GM12878 (cell line): Measurements from ENCODE around the gene ATP2B1. TPM values are rescaled to one million over a fixed set of nuclear protein-coding genes. Genes with fewer than 3 reads are reported as not detected.

Source experiments
- ATAC-seq: fragments of 200-7000 bp; cut with Tn5 transposase; 3 replicates; pipeline ENCODE4 v1.9.1; 2020; ENCODE audit warnings: mild to moderate bottlenecking, moderate library complexity
- BruUV-seq: library from RNA; stranded (reverse); fragments of 400-500 nt; replicated peaks from 2 replicates; lab custom pipeline; 2021; lab: Mats Ljungman, UMichigan
- CTCF ChIA-PET: fragments of 300-600 bp; sonication (Branson Sonifier 250); formaldehyde crosslinking; extraction: SDS; loops from one replicate; lab custom pipeline; 2021; ENCODE audit warnings: inconsistent platforms; lab: Yijun Ruan, JAX
- POLR2A ChIA-PET: fragments of 350-600 bp; formaldehyde crosslinking; extraction: SDS; loops from one replicate; lab custom pipeline; 2021; ENCODE audit warnings: inconsistent platforms; lab: Charles Lee
- RAD21 ChIA-PET: fragments of 300-600 bp; sonication (Branson Sonifier 250); formaldehyde crosslinking; loops from one replicate; lab custom pipeline; 2023; ENCODE audit warnings: antibody characterized with exemption; ENCODE audit not compliant: unreplicated experiment; lab: Charles Lee
- SMC1A ChIA-PET: fragments of 300-600 bp; sonication (Branson Sonifier 250); formaldehyde crosslinking; loops from one replicate; lab custom pipeline; 2023; ENCODE audit not compliant: unreplicated experiment, uncharacterized antibody; lab: Charles Lee
- DNase-seq: peaks from one replicate; pipeline ENCODE4 v3.0.0-alpha.2; 2011; ENCODE audit warnings: low read depth, low spot score
- FAIRE-seq: peaks from 3 replicates; lab custom pipeline; 2011; peaks lifted over from hg19 to GRCh38; lab: Jason Lieb, UNC
- H2AFZ ChIP-seq: 2 replicates; pipeline ENCODE4 v1.6.0; 2011; ENCODE audit warnings: low read depth, low read length, control low read depth; ENCODE audit not compliant: control insufficient read depth
- H3K27ac ChIP-seq: 2 replicates; pipeline ENCODE4 v1.5.1; 2011; ENCODE audit warnings: control low read depth; ENCODE audit not compliant: control insufficient read depth, insufficient read depth
- H3K27me3 ChIP-seq, 2 experiments: replicated peaks in 1 of 2; 2 replicates each; pipeline versions ENCODE4 v1.6.0 to v1.6.1; 2011; ENCODE audit warnings: low read length in 1 of 2; ENCODE audit not compliant: control insufficient read depth in 2 of 2, insufficient read depth in 2 of 2
- H3K36me3 ChIP-seq, 2 experiments: 2 replicates each; pipeline ENCODE4 v1.5.1; 2011; ENCODE audit warnings: low read length in 1 of 2; ENCODE audit not compliant: control insufficient read depth in 2 of 2, insufficient read depth in 2 of 2
- H3K4me1 ChIP-seq: 2 replicates; pipeline ENCODE4 v1.6.1; 2011; ENCODE audit warnings: mild to moderate bottlenecking, low read length, moderate library complexity, mixed read lengths; ENCODE audit not compliant: control insufficient read depth, insufficient read depth
- H3K4me2 ChIP-seq: 2 replicates; pipeline ENCODE4 v1.6.0; 2011; ENCODE audit warnings: control low read depth; ENCODE audit not compliant: control insufficient read depth, insufficient read depth
- H3K4me3 ChIP-seq: fragments of 200-600 bp; sonication (generic); 2 replicates; pipeline ENCODE4 v1.5.1; 2016
- H3K79me2 ChIP-seq: 2 replicates; pipeline ENCODE4 v1.6.0; 2011; ENCODE audit warnings: low read length; ENCODE audit not compliant: control insufficient read depth, insufficient read depth
- H3K9ac ChIP-seq: 2 replicates; pipeline ENCODE4 v1.8.0; 2011; ENCODE audit warnings: low read length, control low read depth, mixed read lengths; ENCODE audit not compliant: control insufficient read depth, insufficient read depth
- H3K9me3 ChIP-seq: replicated peaks from 3 replicates; pipeline ENCODE4 v1.5.1; 2011; ENCODE audit warnings: mild to moderate bottlenecking, low read length; ENCODE audit not compliant: control insufficient read depth, insufficient read depth
- H4K20me1 ChIP-seq: 2 replicates; pipeline ENCODE4 v1.6.0; 2011; ENCODE audit not compliant: control insufficient read depth, insufficient read depth
- CBX5 ChIP-seq: sonication (generic); IDR thresholded peaks from 2 replicates; pipeline ENCODE4 v1.6.1; 2016; ENCODE audit warnings: low read depth, moderate library complexity, mild to moderate bottlenecking, inconsistent platforms
- CEBPB ChIP-seq, 2 experiments: fragments of 150-350 bp in 1 of 2; IDR thresholded peaks; 2 replicates each; pipeline ENCODE4 v1.6.1; 2012 to 2014; ENCODE audit warnings: low read depth in 2 of 2, low read length in 2 of 2, borderline replicate concordance in 1 of 2, inconsistent platforms in 1 of 2
- CHD4 ChIP-seq: fragments of 200-600 bp; sonication (generic); IDR thresholded peaks from 2 replicates; pipeline ENCODE4 v1.6.1; 2016; ENCODE audit warnings: mild to moderate bottlenecking
- MTA2 ChIP-seq: fragments of 450-650 bp; IDR thresholded peaks from 2 replicates; pipeline ENCODE4 v1.6.1; 2016; ENCODE audit warnings: low read depth, mild to moderate bottlenecking, moderate library complexity
- NFXL1 ChIP-seq: fragments of 450-650 bp; IDR thresholded peaks from 2 replicates; pipeline ENCODE4 v1.6.1; 2017; ENCODE audit warnings: antibody characterized with exemption, mild to moderate bottlenecking, borderline replicate concordance
- NFYA ChIP-seq: IDR thresholded peaks from 2 replicates; pipeline ENCODE4 v1.6.1; 2011; ENCODE audit warnings: low read depth, mild to moderate bottlenecking, low read length, improper control_type of control experiment, borderline replicate concordance
- PML ChIP-seq: IDR thresholded peaks from 2 replicates; pipeline ENCODE4 v1.6.1; 2012; ENCODE audit warnings: low read length, inconsistent platforms
- POLR2A ChIP-seq: IDR thresholded peaks from 2 replicates; pipeline ENCODE4 v1.6.1; 2011; ENCODE audit warnings: low read depth, mild to moderate bottlenecking, low read length
- RELB ChIP-seq: fragments of 450-650 bp; IDR thresholded peaks from 2 replicates; pipeline ENCODE4 v1.6.1; 2017; ENCODE audit warnings: low read depth, mild to moderate bottlenecking, moderate library complexity
- SPI1 ChIP-seq: IDR thresholded peaks from 2 replicates; pipeline ENCODE4 v1.6.1; 2011; ENCODE audit warnings: low read depth, mild to moderate bottlenecking, low read length, moderate library complexity, borderline replicate concordance; ENCODE audit not compliant: insufficient read depth
- SREBF2 ChIP-seq: IDR thresholded peaks from 2 replicates; pipeline ENCODE4 v1.6.1; 2012; ENCODE audit warnings: mild to moderate bottlenecking, low read length
- STAT1 ChIP-seq: fragments of 450-650 bp; conservative IDR thresholded peaks from 2 replicates; pipeline ENCODE4 v1.6.1; 2014; ENCODE audit warnings: antibody characterized with exemption, mild to moderate bottlenecking
- TCF7 ChIP-seq: IDR thresholded peaks from 2 replicates; pipeline ENCODE4 v1.6.1; 2014; ENCODE audit warnings: antibody characterized with exemption, borderline replicate concordance
- USF1 ChIP-seq: IDR thresholded peaks from 2 replicates; pipeline ENCODE4 v1.6.1; 2011; ENCODE audit warnings: borderline replicate concordance, low read depth, mild to moderate bottlenecking, moderate library complexity, mixed read lengths, low read length; ENCODE audit not compliant: insufficient read depth; ENCODE audit errors: extremely low read length
- ZSCAN29 ChIP-seq: fragments of 450-650 bp; IDR thresholded peaks from 2 replicates; pipeline ENCODE4 v1.6.1; 2017; ENCODE audit warnings: mild to moderate bottlenecking, moderate library complexity
- WGBS: methylation state at CpG from one replicate; pipeline ENCODE4 v1.1.6; 2016; ENCODE audit warnings: low lambda C conversion rate; ENCODE audit not compliant: insufficient replicate concordance, insufficient coverage; ENCODE audit errors: missing lambda C conversion rate; 5-methylcytosine and 5-hydroxymethylcytosine counted together
- in situ Hi-C: fragments of 300-500 bp; cut with MboI; formaldehyde crosslinking; loops from 9 replicates; pipeline ENCODE4 v1.14.3; 2018; ENCODE audit warnings: mixed read lengths
- intact Hi-C: fragments of 100-400 bp; cut with micrococcal nuclease; formaldehyde crosslinking; loops from one replicate; pipeline ENCODE4 v1.14.2; 2022; ENCODE audit not compliant: unreplicated experiment
- polyA plus RNA-seq, 11 experiments: library from polyadenylated mRNA; depleted of rRNA in 4 of 11; unstranded in 6 of 11; stranded (reverse) in 5 of 11; fragments of >200 nt; fragmentation: Nextera tagmentation in 4 of 11; fragmentation: Illumina TruSeq in 1 of 11; extraction: Ambion mirVana in 4 of 11; extraction: Trizol in 1 of 11; gene quantifications; 1 replicate in 1 of 11; 2 replicates in 10 of 11; pipeline versions ENCODE4 v1.2.1 to v1.2.3, GENCODE V29; 2011 to 2016; ENCODE audit warnings: inconsistent platforms in 2 of 11, missing spikeins in 2 of 11, low read depth in 1 of 11
- total RNA-seq, 4 experiments: library from RNA; depleted of rRNA in 3 of 4; stranded (reverse); fragments of >200 nt in 3 of 4; fragmentation: Illumina TruSeq in 1 of 4; extraction: Trizol in 1 of 4; gene quantifications; 2 replicates each; pipeline versions ENCODE4 v1.2.1 to v1.2.3, GENCODE V29; 2013 to 2021

ATP2B1 gene
- total and polyA plus RNA-seq, 10 of the 15 experiments (the other 5 are each of a cell fraction or from before 2014, with no cell fraction given): 15.9 to 67.8 (median 48.5) TPM

DNA sequence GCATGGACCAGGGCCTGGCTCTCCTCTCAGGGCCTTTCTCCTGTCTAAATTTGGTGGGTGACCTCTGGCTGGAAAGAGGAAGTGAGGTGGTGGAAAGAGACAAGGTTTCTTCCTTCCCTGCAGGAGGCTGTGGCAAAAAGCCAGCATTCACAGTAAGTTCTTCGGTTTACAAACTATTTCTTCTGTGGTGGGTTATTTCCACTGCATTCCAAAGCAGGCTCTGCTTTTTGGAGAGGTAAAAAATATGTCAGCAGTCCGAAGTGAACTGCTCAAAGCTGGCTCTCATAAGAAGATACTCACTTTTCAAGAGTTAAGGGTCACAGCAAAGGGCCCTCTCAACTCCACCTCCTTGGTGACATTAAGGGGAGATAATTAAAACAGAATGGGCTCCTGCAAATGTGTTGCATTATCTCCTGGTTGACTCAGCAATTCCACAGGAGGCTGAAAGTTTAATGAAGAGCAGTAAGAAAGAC, 133.9 kb downstream of the ATP2B1 start:
- Histone ChIP-seq H3K4me2 (no peak overlapping the region), H3K79me2 (no peaks in the 10 kb centered on the region), H3K4me1 (no peaks in the 10 kb centered on the region), H3K9me3 (no peaks in the 10 kb centered on the region), H3K27me3 (no peaks in the 10 kb centered on the region), H3K4me3 (no peak overlapping the region), H2AFZ (no peak overlapping the region), H3K36me3 (no peaks in the 10 kb centered on the region), H3K27ac (no peak overlapping the region), H4K20me1 (no peaks in the 10 kb centered on the region), H3K9ac (no peak overlapping the region)
- ChIA-PET POLR2A (no interaction called here), RAD21 (no interaction called here), CTCF (interaction anchor here (0.6 kb wide), 1 partner anchor 47 kb away, joined by 3 read pairs; no protein-coding TSS in a partner anchor), SMC1A (interaction anchor here (1.8 kb wide), 1 partner anchor 16 kb away, joined by 4 read pairs; no protein-coding TSS in a partner anchor)
- peak; percentile 40 for ATAC-seq
- DNase-seq: no peak
- intact Hi-C loops (no loop called here), in situ Hi-C loops (no loop called here)
- no TSS peak for BruUV-seq
- TF ChIP-seq SPI1: peak; percentile 82
- no peak for TF ChIP-seq TCF7
- FAIRE-seq: no peak
- WGBS: 73% methylated on average over 2 of the region's 2 CpGs

- POLR2A ChIA-PET: interaction anchor here (0.5 to 0.6 kb wide), 2 partner anchors 9 to 1538 kb away, joined by 3 to 5 read pairs; a partner anchor contains a TSS
- H2AFZ ChIP-seq: no peak overlapping the region
- H3K27me3 ChIP-seq: no peaks in the 10 kb centered on the region
- no peak overlapping the region for H3K9ac ChIP-seq
- DNase-seq: no peak
- RAD21 ChIA-PET: interaction anchor here (0.9 kb wide), 1 partner anchor 14 kb away, joined by 3 read pairs; no protein-coding TSS in a partner anchor
- WGBS: 97% methylated on average over 5 of the region's 5 CpGs
- in situ Hi-C loops: no loop called here
- no peak overlapping the region for H3K4me3 ChIP-seq
- no peak overlapping the region for H3K4me2 ChIP-seq
- CTCF ChIA-PET: interaction anchor here (0.6 to 0.9 kb wide), 2 partner anchors 52 to 707 kb away, joined by 3 read pairs; no protein-coding TSS in a partner anchor
- SMC1A ChIA-PET: interaction anchor here (0.6 to 1.8 kb wide), 5 partner anchors 12 to 671 kb away, joined by 3 to 5 read pairs (median 4); no protein-coding TSS in a partner anchor
- H4K20me1 ChIP-seq: no peaks in the 10 kb centered on the region
- no peaks in the 10 kb centered on the region for H3K36me3 ChIP-seq
- no peak for ATAC-seq
- intact Hi-C loops: no loop called here
- H3K4me1 ChIP-seq: no peaks in the 10 kb centered on the region
- no peak for FAIRE-seq
- H3K27ac ChIP-seq: no peak overlapping the region
- no TSS peak for BruUV-seq
- H3K9me3 ChIP-seq: no peaks in the 10 kb centered on the region
- no peaks in the 10 kb centered on the region for H3K79me2 ChIP-seq
- TF ChIP-seq MTA2 (no peak), RELB (no peak), STAT1 (no peak), NFYA (no peak), CEBPB (IDR thresholded peaks at IDR 0.05; ENCODE audit: borderline replicate concordance in 1 of 2, low read depth in 2 of 2, low read length in 2 of 2) (no peak), POLR2A (no peak), SREBF2 (no peak), NFXL1 (no peak), CHD4 (no peak), USF1 (no peak), CBX5 (no peak), PML (no peak), ZSCAN29 (no peak)
Measured at GRCh38 chr12:89573051-89573810, 135.4 kb downstream of the ATP2B1 start.
